RWPE1 (cell line): ENCODE measurements around the gene RAD51.
A peak's percentile ranks its signal among the peaks of the same experiment; 100 is the strongest.

ENCODE experiments used
- CTCF ChIA-PET: fragments of 350-600 bp; sonication (Branson Sonifier 250); formaldehyde crosslinking; extraction: SDS; loops from one replicate; lab custom pipeline; 2021; lab: Yijun Ruan, JAX
- POLR2A ChIA-PET: fragments of 400-600 bp; formaldehyde crosslinking; extraction: SDS; loops from one replicate; lab custom pipeline; 2020; ENCODE audit warnings: antibody characterized with exemption; ENCODE audit not compliant: low non-redundant PET; lab: Yijun Ruan, JAX
- DNase-seq: peaks from one replicate; pipeline ENCODE4 v3.0.0; 2012; ENCODE audit warnings: low spot score
- H3K27ac ChIP-seq: fragments of 450-650 bp; 2 replicates; pipeline ENCODE4 v1.5.1; 2017
- TF ChIP-seq, protein P1 (sequence below): fragments of 450-650 bp; conservative IDR thresholded peaks from 2 replicates; pipeline ENCODE4 v1.5.1; 2017; ENCODE audit warnings: low read depth, mild to moderate bottlenecking

The RAD51 gene

DNA sequence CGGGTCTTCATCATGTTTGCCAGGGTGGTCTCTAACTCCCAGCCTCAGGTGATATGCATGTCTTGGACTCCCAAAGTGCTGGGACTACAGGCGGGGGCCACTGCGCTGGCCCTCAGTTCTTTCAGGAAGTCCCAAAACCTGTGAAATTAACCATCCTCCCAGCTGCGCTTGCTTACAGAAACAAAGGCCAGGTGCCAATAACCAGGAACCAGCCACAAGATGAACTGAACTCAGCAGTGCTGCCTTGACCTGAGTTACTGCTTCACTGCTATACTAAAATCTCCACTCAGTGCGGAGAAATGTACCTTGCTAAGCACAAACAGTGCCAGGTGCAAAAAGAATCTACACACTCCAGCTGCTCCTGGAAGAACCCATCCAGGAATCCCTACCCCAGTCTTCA is 65.0 kb downstream of the RAD51 start:
- ChIA-PET CTCF (interaction anchor here (0.7 kb wide), 1 partner anchor 33 kb away, joined by 3 read pairs; no protein-coding TSS in a partner anchor), POLR2A (no interaction called here)
- DNase-seq, result no peak
- TF ChIP-seq, protein P1, sequence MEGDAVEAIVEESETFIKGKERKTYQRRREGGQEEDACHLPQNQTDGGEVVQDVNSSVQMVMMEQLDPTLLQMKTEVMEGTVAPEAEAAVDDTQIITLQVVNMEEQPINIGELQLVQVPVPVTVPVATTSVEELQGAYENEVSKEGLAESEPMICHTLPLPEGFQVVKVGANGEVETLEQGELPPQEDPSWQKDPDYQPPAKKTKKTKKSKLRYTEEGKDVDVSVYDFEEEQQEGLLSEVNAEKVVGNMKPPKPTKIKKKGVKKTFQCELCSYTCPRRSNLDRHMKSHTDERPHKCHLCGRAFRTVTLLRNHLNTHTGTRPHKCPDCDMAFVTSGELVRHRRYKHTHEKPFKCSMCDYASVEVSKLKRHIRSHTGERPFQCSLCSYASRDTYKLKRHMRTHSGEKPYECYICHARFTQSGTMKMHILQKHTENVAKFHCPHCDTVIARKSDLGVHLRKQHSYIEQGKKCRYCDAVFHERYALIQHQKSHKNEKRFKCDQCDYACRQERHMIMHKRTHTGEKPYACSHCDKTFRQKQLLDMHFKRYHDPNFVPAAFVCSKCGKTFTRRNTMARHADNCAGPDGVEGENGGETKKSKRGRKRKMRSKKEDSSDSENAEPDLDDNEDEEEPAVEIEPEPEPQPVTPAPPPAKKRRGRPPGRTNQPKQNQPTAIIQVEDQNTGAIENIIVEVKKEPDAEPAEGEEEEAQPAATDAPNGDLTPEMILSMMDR, result no peak
- H3K27ac ChIP-seq, result no peak overlapping the region

DNA sequence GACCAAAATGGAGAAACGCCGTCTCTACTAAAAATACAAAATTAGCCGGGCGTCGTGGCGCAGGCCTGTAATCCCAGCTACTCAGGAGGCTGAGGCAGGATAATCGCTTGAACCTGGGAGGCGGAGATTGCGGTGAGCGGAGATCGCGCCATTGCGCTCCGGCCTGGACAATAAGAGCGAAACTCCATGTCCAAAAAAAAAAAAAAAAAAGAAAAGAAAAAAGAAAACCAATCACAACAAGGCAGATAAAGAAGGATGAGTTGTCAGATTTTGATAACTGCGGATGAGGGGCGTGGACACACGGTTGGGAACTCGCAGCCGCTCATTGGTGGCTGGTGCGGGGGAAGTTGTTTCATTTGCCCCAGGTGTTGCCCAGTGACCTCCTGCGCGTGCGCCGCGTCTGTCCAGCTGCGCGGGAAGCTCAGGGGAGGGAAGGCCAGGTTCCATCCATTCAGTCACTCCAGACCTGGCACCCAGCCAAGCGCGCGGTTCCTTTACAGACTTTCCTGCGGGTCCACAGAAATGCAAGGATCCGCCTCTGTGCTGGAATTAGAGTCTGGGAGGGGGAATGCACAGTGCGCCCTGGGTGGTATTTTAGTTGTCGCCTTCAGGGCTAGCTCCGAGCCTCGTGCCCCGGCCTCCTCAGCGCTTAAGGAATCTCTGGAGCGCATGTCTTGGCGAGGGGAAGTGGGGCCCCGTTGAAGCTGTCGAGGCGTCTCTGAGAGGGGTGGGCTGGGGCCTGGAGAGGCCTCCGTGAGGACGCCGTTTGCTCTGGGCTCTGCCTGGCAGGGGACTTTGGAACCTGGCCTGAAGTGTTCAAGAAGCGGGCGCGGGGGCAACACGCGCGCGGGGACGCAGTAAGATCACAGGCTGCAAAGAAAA is 68.2 kb downstream of the RAD51 start:
- CTCF ChIA-PET, result interaction anchor here (0.7 to 5.5 kb wide), 4 partner anchors 17 to 88 kb away, joined by 5 to 21 read pairs (median 8); no protein-coding TSS in a partner anchor
- DNase-seq, result peak; percentile 71
- POLR2A ChIA-PET, result interaction anchor here (0.6 to 0.7 kb wide), 3 partner anchors 14 to 20 kb away, joined by 3 to 6 read pairs (median 3); no protein-coding TSS in a partner anchor

DNA sequence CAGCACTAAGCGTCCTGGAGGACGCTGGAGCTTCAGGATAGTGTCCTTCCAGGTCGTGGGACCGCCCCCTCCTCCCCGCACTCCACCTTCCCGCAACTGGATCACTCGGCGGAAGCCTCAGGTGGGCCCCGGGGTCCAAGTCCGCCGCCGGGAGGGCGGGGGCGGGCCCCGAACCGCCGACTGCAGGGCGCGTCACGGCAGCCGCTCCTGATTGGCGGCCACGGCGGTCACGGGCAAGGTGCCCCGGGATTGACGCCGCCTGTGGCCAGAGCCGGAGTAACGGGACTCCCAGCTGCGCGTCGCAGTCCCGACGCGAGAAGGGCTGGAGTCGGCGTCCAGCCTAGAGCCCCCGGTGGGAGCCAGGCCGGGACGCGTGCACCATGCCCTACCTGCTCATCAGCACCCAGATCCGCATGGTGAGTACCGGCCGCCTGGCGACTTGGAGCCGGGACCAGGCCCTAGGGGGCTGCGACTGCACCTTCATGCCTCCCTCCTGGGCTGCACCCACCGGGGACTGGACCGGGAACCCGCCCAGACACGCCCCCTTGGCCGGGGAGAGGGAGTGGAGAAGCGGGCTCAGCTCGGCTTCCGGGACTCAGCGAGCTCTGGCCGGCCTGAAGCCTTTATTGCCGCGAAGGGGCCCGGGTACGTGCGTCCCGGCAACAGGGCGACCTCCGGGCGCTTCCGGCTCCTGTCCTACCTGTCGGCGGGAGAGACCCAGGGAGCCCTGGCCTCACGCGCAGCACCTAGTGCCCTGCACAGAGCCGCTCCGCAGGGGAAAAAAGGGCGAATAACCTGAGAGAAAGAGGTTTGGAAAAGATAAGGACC is 69.0 kb downstream of the RAD51 start, which contains the start of gene GCHFR:
Gene GCHFR (plus strand): TSS at position 268 of the 828 bp plus-strand sequence. CDS start 113 bp downstream, at position 381.
- H3K27ac ChIP-seq, result peak within 1 kb of the TSS; percentile 99
- TF ChIP-seq, protein P1, result peak; percentile 71
- peak; percentile 68 for DNase-seq
- ChIA-PET POLR2A (no interaction called here), CTCF (interaction anchor here (0.6 to 5.5 kb wide), 5 partner anchors 18 to 659 kb away, joined by 5 to 21 read pairs (median 6); no protein-coding TSS in a partner anchor)

More for the DNA sequence above, 68.2 kb downstream of the RAD51 start:
- peak overlapping the region; percentile 99 for H3K27ac ChIP-seq
- TF ChIP-seq, protein P1, result no peak

DNA sequence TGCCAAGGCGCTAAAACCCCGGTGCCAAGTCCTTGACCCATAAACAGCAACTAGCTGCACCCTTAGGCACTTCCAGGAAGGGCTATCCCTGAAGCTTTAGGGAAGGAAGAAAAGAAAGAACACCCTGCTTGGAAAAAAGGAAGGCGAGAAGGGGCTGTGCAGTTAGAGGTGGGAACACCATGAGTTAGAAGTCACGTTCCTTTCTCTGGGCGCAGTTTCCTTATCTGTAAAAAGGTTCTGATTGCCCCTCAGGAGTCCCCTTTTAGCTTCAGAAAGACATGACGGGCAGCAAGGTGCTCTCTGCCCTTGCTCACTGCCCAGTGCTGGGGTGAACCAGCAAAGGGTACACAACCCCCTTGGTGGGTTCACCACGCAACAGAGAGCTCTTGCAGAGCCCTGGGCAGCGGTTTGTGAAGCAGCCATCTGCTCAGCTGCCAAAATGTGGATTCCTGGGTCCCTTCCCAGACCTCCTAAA is 69.7 kb downstream of the RAD51 start:
- TF ChIP-seq, protein P1, result no peak
- DNase-seq, result no peak
- ChIA-PET POLR2A (no interaction called here), CTCF (interaction anchor here (0.6 to 5.5 kb wide), 4 partner anchors 18 to 660 kb away, joined by 5 to 21 read pairs (median 6); no protein-coding TSS in a partner anchor)
- H3K27ac ChIP-seq, result peak overlapping the region; percentile 99

DNA sequence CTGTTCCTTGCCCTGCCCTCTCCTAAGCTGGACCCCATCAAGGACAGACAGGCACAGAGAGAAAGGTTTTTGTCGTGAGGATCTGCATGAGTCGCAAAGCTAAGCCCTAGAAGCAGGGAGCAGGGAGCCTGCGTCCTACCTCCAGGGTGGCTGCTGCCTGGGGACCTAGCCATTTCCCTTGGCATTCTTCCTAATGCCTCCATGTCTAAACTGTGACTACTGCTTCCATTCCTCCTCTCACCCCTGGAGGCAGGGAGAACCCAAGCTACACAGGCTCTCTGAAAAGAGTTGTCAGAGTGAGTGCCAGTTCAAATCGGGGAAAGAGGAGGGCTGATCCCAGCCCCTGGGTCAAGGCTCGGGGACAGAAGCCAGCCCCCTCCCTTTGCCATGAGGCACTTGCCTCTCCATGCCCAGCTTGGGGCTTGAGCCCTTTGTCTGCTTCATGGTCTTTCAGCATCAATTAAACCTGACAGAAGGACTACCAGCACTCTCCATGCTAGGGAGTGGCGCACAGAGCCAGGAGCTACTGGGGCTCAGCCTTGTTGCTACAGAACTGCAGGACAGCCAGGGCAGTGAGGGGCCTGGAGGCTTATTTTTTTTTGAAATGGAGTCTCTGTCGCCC is 71.3 kb downstream of the RAD51 start:
- no peak for DNase-seq
- POLR2A ChIA-PET, result interaction anchor here (0.6 to 1.3 kb wide), 2 partner anchors 27 to 92 kb away, joined by 3 read pairs; no protein-coding TSS in a partner anchor
- CTCF ChIA-PET, result interaction anchor here (0.5 to 5.5 kb wide), 4 partner anchors 16 to 449 kb away, joined by 3 to 21 read pairs (median 3); no protein-coding TSS in a partner anchor
- peak overlapping the region; percentile 99 for H3K27ac ChIP-seq
- TF ChIP-seq, protein P1, result no peak
